ENCODE results near the gene CEACAM5.
"Not testable (repeated sequence)": the region's sequence is repeated elsewhere in the genome, so short reads cannot be mapped to it uniquely, and the experiment has no call there.

Gene CEACAM5

DNA sequence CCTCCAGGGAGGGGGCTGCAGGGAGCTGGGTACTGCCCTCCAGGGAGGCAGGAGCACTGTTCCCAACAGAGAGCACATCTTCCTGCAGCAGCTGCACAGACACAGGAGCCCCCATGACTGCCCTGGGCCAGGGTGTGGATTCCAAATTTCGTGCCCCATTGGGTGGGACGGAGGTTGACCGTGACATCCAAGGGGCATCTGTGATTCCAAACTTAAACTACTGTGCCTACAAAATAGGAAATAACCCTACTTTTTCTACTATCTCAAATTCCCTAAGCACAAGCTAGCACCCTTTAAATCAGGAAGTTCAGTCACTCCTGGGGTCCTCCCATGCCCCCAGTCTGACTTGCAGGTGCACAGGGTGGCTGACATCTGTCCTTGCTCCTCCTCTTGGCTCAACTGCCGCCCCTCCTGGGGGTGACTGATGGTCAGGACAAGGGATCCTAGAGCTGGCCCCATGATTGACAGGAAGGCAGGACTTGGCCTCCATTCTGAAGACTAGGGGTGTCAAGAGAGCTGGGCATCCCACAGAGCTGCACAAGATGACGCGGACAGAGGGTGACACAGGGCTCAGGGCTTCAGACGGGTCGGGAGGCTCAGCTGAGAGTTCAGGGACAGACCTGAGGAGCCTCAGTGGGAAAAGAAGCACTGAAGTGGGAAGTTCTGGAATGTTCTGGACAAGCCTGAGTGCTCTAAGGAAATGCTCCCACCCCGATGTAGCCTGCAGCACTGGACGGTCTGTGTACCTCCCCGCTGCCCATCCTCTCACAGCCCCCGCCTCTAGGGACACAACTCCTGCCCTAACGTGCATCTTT lies 7.8 kb upstream of the CEACAM5 start:
- no peak for DNase-seq (ENCODE audit: low read depth, low spot score)

DNA sequence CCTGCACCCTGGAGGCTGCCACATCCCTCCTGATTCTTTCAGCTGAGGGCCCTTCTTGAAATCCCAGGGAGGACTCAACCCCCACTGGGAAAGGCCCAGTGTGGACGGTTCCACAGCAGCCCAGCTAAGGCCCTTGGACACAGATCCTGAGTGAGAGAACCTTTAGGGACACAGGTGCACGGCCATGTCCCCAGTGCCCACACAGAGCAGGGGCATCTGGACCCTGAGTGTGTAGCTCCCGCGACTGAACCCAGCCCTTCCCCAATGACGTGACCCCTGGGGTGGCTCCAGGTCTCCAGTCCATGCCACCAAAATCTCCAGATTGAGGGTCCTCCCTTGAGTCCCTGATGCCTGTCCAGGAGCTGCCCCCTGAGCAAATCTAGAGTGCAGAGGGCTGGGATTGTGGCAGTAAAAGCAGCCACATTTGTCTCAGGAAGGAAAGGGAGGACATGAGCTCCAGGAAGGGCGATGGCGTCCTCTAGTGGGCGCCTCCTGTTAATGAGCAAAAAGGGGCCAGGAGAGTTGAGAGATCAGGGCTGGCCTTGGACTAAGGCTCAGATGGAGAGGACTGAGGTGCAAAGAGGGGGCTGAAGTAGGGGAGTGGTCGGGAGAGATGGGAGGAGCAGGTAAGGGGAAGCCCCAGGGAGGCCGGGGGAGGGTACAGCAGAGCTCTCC lies 6.9 kb upstream of the CEACAM5 start:
- DNase-seq (ENCODE audit: low read depth, low spot score): no peak

DNA sequence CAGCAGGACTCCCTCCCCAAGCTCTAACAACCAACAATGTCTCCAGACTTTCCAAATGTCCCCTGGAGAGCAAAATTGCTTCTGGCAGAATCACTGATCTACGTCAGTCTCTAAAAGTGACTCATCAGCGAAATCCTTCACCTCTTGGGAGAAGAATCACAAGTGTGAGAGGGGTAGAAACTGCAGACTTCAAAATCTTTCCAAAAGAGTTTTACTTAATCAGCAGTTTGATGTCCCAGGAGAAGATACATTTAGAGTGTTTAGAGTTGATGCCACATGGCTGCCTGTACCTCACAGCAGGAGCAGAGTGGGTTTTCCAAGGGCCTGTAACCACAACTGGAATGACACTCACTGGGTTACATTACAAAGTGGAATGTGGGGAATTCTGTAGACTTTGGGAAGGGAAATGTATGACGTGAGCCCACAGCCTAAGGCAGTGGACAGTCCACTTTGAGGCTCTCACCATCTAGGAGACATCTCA lies 6.2 kb upstream of the CEACAM5 start:
- DNase-seq (ENCODE audit: low read depth, low spot score): no peak

DNA sequence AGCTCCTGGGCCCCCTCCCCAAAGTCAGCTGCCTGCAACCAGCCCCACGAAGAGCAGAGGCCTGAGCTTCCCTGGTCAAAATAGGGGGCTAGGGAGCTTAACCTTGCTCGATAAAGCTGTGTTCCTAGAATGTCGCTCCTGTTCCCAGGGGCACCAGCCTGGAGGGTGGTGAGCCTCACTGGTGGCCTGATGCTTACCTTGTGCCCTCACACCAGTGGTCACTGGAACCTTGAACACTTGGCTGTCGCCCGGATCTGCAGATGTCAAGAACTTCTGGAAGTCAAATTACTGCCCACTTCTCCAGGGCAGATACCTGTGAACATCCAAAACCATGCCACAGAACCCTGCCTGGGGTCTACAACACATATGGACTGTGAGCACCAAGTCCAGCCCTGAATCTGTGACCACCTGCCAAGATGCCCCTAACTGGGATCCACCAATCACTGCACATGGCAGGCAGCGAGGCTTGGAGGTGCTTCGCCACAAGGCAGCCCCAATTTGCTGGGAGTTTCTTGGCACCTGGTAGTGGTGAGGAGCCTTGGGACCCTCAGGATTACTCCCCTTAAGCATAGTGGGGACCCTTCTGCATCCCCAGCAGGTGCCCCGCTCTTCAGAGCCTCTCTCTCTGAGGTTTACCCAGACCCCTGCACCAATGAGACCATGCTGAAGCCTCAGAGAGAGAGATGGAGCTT lies 4.7 kb upstream of the CEACAM5 start:
- DNase-seq (ENCODE audit: low read depth, low spot score): no peak

DNA sequence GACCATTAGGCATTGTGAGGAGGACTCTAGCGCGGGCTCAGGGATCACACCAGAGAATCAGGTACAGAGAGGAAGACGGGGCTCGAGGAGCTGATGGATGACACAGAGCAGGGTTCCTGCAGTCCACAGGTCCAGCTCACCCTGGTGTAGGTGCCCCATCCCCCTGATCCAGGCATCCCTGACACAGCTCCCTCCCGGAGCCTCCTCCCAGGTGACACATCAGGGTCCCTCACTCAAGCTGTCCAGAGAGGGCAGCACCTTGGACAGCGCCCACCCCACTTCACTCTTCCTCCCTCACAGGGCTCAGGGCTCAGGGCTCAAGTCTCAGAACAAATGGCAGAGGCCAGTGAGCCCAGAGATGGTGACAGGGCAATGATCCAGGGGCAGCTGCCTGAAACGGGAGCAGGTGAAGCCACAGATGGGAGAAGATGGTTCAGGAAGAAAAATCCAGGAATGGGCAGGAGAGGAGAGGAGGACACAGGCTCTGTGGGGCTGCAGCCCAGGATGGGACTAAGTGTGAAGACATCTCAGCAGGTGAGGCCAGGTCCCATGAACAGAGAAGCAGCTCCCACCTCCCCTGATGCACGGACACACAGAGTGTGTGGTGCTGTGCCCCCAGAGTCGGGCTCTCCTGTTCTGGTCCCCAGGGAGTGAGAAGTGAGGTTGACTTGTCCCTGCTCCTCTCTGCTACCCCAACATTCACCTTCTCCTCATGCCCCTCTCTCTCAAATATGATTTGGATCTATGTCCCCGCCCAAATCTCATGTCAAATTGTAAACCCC lies 2.8 kb upstream of the CEACAM5 start:
- DNase-seq (ENCODE audit: low read depth, low spot score): no peak

DNA sequence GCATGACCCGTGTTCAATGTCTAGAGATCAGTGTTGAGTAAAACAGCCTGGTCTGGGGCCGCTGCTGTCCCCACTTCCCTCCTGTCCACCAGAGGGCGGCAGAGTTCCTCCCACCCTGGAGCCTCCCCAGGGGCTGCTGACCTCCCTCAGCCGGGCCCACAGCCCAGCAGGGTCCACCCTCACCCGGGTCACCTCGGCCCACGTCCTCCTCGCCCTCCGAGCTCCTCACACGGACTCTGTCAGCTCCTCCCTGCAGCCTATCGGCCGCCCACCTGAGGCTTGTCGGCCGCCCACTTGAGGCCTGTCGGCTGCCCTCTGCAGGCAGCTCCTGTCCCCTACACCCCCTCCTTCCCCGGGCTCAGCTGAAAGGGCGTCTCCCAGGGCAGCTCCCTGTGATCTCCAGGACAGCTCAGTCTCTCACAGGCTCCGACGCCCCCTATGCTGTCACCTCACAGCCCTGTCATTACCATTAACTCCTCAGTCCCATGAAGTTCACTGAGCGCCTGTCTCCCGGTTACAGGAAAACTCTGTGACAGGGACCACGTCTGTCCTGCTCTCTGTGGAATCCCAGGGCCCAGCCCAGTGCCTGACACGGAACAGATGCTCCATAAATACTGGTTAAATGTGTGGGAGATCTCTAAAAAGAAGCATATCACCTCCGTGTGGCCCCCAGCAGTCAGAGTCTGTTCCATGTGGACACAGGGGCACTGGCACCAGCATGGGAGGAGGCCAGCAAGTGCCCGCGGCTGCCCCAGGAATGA lies 1.5 kb upstream of the CEACAM5 start:
- peak; percentile 61 for DNase-seq (ENCODE audit: low read depth, low spot score)

DNA sequence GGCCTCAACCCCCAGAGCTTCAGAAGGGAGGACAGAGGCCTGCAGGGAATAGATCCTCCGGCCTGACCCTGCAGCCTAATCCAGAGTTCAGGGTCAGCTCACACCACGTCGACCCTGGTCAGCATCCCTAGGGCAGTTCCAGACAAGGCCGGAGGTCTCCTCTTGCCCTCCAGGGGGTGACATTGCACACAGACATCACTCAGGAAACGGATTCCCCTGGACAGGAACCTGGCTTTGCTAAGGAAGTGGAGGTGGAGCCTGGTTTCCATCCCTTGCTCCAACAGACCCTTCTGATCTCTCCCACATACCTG lies 969 bp upstream of the CEACAM5 start:
- no peak for DNase-seq (ENCODE audit: low read depth, low spot score)

DNA sequence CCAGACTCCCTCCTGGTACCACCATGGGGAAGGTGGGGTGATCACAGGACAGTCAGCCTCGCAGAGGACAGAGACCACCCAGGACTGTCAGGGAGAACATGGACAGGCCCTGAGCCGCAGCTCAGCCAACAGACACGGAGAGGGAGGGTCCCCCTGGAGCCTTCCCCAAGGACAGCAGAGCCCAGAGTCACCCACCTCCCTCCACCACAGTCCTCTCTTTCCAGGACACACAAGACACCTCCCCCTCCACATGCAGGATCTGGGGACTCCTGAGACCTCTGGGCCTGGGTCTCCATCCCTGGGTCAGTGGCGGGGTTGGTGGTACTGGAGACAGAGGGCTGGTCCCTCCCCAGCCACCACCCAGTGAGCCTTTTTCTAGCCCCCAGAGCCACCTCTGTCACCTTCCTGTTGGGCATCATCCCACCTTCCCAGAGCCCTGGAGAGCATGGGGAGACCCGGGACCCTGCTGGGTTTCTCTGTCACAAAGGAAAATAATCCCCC lies 505 bp upstream of the CEACAM5 start:
- no peak for DNase-seq (ENCODE audit: low read depth, low spot score)

DNA sequence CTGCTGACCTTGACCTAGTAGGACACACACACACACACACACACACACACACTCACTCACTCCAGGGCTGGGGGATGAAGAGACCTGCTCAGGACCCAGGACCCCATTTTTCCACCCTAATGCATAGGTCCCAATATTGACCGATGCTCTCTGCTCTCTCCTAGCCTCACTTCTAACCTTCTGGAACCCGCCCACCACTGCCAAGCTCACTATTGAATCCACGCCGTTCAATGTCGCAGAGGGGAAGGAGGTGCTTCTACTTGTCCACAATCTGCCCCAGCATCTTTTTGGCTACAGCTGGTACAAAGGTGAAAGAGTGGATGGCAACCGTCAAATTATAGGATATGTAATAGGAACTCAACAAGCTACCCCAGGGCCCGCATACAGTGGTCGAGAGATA lies 1.1 kb downstream of the CEACAM5 start:
- DNase-seq (ENCODE audit: low read depth, low spot score): not testable (repeated sequence)

DNA sequence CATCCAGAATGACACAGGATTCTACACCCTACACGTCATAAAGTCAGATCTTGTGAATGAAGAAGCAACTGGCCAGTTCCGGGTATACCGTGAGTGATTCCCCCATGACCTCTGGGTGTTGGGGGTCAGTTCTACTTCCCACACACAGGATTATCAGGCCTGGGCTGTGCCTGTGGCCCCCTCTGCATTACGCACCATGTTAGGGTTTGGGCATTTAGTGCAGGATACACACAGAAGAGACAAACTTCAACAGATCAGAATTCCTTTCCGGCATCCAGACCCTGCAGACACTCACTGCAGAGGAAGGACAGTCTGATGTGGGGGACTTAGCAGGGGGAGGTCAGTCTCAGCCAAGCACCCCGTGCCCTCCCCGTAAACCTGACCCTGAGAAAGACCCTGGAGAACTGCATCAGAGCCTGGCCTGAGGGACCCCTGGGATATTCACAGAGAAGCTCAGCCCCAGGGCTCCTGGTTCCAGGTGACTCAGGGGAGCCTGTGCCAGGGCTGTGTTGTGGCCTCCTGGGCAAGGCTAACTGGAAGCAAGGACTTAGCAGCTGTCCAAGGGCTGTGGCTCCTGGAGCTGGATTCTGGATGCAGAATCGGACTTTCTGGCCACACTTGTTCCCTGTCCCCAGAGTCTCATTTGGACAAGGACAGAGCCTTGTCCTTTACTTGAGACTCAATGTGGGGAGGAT lies 1.7 kb downstream of the CEACAM5 start:
- DNase-seq (ENCODE audit: low read depth, low spot score): no peak

DNA sequence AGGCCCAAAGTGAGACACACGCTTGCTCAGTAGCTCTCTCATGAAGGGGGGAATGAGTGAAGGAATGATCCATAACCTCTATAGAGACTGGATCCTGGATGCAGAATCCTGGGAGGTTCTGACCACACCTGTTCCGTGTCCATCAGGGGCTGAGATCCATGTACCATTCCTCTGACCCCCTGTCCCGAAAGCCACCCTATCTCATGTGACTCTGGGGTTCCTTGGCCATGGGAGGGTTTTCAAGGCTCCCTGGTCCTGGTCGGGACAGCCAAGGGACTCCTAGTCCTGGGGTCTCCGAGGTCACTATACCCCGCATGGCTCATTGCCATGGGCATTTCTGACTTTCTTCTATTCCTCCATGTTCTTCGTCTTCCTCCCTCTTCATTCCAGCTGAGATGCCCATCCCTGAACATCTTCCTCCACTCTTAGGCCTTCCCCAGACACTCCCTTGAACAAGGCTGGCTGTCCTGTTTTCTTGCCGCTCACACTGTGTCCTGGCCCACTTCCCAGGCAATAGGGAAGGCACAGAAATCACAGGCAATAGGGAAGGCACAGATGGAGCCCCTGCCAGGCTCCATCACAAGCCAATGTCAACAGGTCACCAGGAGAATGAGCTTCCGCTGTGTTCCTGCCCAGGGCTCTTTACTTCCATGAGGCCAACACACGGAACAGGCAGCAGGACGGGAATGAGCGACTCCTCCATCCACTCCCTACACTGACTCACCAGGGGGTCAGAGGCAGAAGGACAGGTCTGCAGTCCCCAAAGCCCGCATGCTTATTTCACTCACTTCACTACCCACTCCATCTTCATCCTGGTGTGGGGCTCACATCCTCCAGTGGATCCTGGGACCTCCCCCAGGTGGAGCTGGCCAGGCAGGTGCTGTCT lies 3.2 kb downstream of the CEACAM5 start:
- DNase-seq (ENCODE audit: low read depth, low spot score): no peak

DNA sequence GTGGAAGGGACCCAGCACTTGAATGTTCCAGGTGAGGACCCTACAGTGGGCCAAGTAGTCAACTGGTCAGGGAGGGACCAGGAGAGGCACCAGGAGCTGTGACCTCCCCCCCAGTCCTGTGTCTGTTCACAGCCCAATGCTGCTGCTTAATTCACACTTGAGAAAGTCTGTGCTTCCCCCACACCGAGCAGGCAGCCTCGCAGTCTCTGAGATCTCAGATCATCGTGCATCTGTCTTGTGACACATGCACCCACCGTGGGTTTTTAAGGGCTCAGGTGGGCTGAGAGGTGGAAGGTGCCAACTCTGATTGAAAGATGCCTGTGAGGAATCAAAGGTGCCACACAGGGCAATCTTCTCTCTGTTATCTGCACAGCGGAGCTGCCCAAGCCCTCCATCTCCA lies 6.2 kb downstream of the CEACAM5 start:
- DNase-seq (ENCODE audit: low read depth, low spot score): no peak

DNA sequence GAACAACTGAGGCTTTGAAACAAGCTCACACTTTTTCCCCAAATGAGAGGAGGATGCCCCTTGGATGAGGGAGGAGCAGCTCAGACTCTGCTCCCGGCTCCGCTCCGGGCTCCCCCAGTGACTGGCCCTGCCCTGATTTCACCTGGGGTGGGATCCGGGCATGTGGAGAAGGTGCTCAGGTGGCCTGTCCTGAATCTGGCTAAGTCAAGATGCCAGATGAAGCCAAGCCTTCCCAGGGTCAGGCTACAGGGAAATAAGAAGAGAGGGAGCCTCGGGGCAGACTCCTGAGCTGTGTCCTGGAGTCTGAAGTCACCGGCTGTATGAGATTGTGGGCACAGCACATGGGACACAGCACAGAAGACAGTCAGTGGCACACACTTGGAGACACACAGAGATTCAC lies 10.3 kb downstream of the CEACAM5 start:
- no peak for DNase-seq (ENCODE audit: low read depth, low spot score)

DNA sequence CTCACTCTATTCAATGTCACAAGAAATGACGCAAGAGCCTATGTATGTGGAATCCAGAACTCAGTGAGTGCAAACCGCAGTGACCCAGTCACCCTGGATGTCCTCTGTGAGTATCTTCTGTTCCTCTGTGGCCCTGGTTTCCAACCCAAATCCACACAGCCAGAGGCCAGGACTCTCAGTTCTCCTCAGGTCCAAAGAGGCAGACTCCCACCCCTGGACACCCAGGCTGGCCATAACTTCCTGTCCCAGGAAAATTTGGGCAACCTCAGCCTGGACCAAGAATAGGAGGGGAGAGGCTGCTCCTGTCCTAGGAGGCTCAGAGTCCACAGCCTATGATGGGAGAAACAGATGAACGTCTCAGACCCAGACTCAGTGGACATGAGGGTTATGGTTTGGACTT lies 11.7 kb downstream of the CEACAM5 start:
- DNase-seq (ENCODE audit: low read depth, low spot score): no peak

DNA sequence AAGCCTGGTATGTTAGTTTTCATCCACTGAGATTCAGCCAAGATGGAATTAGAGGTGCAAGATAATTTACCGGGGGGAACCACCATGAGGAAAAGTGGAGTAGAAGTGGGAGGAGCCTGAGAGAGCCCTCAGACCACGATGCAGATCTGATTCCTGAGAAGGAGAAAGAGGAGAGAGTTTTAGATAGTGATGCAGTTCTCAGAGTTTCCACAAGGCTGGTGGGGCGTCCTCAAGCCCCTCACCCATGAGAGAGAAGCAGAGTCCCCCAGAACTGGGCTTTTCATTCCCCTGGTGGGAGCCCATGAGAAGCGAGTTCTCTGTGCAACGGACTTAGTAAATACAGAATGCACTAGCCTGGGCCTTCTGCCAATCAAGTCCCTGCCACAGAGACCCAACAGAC lies 18.1 kb downstream of the CEACAM5 start:
- no peak for DNase-seq (ENCODE audit: low read depth, low spot score)

DNA sequence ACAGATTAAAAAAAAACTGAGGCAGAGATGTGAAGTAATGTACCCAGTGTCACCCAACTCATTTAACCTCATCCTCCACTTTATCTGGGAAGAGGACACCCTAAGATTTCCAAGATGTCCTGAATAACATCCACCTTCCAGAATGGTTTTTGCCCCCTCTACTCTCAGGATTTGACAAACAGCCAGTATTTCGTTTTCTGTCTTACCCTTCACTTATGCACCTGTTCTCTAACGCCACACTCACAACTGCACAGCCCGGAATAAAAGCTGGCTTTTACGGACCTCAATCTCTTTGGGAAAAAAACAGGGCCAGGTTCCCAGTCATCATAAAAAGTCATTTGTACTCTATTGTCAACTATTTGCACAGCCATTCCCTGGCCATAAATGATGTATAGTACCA lies 25.7 kb downstream of the CEACAM5 start:
- DNase-seq (ENCODE audit: low read depth, low spot score): no peak

DNA sequence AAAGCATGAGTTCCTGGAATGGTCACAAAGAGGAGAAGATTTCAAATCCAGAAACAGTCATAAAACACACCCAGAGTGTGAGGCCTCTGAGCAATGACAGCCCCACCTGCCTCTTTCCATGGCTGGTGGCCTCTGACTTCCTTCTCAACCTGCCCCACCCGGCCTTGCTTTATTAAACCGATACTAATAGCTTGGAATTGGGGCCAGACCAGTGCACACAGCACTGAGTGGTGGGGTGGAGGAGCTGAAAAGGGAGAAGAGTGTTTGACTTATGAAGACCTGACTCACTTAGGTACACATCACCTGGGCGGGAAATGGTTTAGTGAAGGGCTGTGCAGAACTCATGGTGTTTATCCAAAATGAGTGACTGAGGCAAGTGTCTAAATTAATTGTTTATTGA lies 26.2 kb downstream of the CEACAM5 start:
- DNase-seq (ENCODE audit: low read depth, low spot score): no peak

DNA sequence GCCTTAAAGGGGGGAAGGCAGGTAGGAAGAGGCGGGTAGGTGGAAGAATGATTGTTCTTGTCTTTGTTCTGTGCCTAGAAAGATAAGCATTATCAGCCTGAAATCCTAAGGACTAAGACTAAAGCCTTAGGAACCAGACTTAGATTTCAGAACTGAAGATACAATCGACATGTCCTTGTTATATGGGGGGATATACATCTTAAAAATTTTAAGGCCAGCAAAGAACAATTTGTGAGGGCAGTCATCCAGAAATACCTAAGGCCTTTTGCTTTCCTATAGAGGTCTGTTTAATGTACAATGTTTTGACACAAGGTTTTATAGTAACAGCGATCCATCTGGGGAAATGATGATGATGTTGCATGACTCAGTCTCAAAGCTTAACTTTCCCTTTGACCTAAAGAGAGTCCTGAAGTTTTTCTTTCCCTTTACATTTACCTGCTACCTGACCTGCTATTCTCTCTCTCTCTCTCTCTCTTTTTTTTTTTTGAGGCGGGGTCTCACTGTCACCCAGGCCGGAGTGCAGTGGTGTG lies 26.7 kb downstream of the CEACAM5 start:
- DNase-seq (ENCODE audit: low read depth, low spot score): no peak

DNA sequence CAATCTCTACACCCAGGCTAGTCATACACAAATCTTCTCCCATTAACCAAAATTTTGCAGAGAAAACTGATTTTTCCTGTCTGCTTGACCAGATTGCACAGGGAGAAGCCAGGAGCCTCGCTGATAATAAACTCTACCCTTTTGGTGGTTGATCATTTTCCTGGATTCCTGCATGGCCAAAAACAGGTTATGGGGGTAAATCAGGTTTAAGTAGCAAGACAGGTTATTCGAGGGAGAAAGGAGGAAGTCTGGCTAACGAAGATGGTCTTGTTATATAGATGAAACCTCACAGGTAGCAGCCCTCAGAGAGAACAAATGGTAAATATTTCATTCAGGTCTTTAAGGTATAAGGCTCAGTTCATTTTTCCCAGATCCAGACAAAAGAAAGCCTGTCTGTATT lies 30.9 kb downstream of the CEACAM5 start:
- DNase-seq (ENCODE audit: low read depth, low spot score): no peak
